Body of pancreas (tissue), 4 donors: ENCODE results near the gene MAP2.

Experiments
- CTCF ChIP-seq, 7 experiments: fragments of 450-650 bp in 4 of 7; fragments of 200-600 bp in 3 of 7; sonication (generic) in 3 of 7; IDR thresholded peaks; one replicate each; pipeline ENCODE4 v1.5.1; 2016 to 2019; ENCODE audit warnings: antibody characterized with exemption in 7 of 7
- POLR2A ChIP-seq, 3 donors: fragments of 450-650 bp; IDR thresholded peaks; one replicate each; pipeline ENCODE4 v1.6.1; 2016; ENCODE audit warnings: antibody characterized with exemption in 3 of 3, mild to moderate bottlenecking in 2 of 3

DNA sequence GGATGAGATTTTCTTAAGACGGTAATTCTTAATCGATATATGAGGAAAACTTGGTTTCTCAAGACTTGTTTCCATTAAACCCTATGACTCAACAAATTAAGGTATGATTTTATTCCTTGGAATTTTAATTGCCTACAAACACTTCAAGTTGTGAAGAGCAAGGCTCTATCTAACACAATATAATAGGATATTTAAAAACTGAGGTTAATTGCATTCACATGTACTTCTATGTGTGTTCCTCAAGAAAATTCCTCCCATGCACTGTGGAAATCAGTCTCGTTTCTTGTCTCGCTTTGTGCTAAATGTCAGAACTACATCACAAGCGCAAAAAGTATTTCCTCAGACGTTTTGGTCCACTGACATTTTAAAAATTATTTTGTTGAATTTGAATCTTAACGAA is 238.2 kb downstream of the MAP2 start:
- TF ChIP-seq POLR2A (IDR thresholded peaks at IDR 0.05) = no peak
- no peak for TF ChIP-seq CTCF (IDR thresholded peaks at IDR 0.05)
